ENCODE data around the gene CELF5.

DNA sequence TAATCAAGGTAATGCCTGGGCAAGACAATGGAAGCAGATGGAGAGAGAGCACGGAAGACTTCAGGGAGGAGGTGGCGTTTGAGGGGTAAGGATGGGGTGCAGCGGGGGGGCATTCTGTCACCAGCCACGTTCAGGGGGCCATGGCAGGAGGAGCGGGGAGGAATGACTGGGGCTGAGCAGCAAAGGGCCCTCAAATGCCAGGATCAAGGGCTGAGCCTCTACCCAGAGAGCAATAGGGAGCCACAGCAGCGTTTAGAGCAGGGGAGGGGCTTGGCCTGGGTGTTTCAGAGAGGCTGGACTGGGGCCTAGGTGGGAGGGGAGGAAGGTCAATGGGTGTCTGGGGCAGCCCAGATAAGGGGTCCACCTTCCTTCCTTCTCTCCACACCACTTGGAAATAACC lies 44.3 kb downstream of the CELF5 start:
- TF ChIP-seq POLR2A (IDR thresholded peaks at IDR 0.05): no peak
- TF ChIP-seq, protein P1, sequence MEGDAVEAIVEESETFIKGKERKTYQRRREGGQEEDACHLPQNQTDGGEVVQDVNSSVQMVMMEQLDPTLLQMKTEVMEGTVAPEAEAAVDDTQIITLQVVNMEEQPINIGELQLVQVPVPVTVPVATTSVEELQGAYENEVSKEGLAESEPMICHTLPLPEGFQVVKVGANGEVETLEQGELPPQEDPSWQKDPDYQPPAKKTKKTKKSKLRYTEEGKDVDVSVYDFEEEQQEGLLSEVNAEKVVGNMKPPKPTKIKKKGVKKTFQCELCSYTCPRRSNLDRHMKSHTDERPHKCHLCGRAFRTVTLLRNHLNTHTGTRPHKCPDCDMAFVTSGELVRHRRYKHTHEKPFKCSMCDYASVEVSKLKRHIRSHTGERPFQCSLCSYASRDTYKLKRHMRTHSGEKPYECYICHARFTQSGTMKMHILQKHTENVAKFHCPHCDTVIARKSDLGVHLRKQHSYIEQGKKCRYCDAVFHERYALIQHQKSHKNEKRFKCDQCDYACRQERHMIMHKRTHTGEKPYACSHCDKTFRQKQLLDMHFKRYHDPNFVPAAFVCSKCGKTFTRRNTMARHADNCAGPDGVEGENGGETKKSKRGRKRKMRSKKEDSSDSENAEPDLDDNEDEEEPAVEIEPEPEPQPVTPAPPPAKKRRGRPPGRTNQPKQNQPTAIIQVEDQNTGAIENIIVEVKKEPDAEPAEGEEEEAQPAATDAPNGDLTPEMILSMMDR (IDR thresholded peaks at IDR 0.05): no peak
